HepG2 (cell line): ENCODE measurements around the gene TBC1D22A. TPM values are rescaled to one million over a fixed set of nuclear protein-coding genes. Genes with fewer than 3 reads are reported as not detected.
A peak's percentile ranks its signal among the peaks of the same experiment; 100 is the strongest.

ENCODE experiments used
- FOXO4 ChIP-seq: sonication (generic); formaldehyde crosslinking; conservative IDR thresholded peaks from 2 replicates; pipeline ENCODE4 v1.8.1; 2023; ENCODE audit warnings: missing genetic modification reagents
- GATAD2A ChIP-seq: IDR thresholded peaks from 2 replicates; pipeline ENCODE4 v1.6.1; 2016
- HDAC2 ChIP-seq: sonication (generic); formaldehyde crosslinking; IDR thresholded peaks from 2 replicates; pipeline ENCODE4 v1.4.0; 2020; ENCODE audit warnings: missing genetic modification reagents
- MNT ChIP-seq: fragments of 450-650 bp; IDR thresholded peaks from 2 replicates; pipeline ENCODE4 v1.6.1; 2016
- NFYB ChIP-seq: sonication (generic); formaldehyde crosslinking; IDR thresholded peaks from 2 replicates; pipeline ENCODE4 v1.4.0; 2020; ENCODE audit warnings: missing genetic modification reagents
- NKX3-1 ChIP-seq: sonication (generic); formaldehyde crosslinking; IDR thresholded peaks from 2 replicates; pipeline ENCODE4 v1.5.0; 2020; ENCODE audit warnings: missing genetic modification reagents
- NR0B2 ChIP-seq: sonication (generic); formaldehyde crosslinking; IDR thresholded peaks from 2 replicates; pipeline ENCODE4 v1.4.0; 2020; ENCODE audit warnings: mild to moderate bottlenecking, missing genetic modification reagents
- SIX1 ChIP-seq: sonication (generic); formaldehyde crosslinking; IDR thresholded peaks from 2 replicates; pipeline ENCODE4 v1.4.0; 2020; ENCODE audit warnings: missing genetic modification reagents, borderline replicate concordance
- SNAPC2 ChIP-seq: sonication (generic); formaldehyde crosslinking; IDR thresholded peaks from 2 replicates; pipeline ENCODE4 v1.8.1; 2022; ENCODE audit warnings: mild to moderate bottlenecking, missing genetic modification reagents
- TRIM24 ChIP-seq: sonication (generic); formaldehyde crosslinking; IDR thresholded peaks from 2 replicates; pipeline ENCODE4 v1.8.0; 2022; ENCODE audit warnings: mild to moderate bottlenecking, missing genetic modification reagents
- U2AF2 ChIP-seq: fragments of 200-400 bp; formaldehyde crosslinking; IDR thresholded peaks from 2 replicates; pipeline ENCODE4 v1.6.1; 2017; ENCODE audit warnings: low read depth, mild to moderate bottlenecking, low read length
- USF2 ChIP-seq, 2 experiments: sonication (generic) in 1 of 2; formaldehyde crosslinking in 1 of 2; IDR thresholded peaks; 2 replicates each; pipeline versions ENCODE4 v1.5.1 to v1.6.1; 2011 to 2020; ENCODE audit warnings: borderline replicate concordance in 1 of 2, low read depth in 1 of 2, low read length in 1 of 2, mild to moderate bottlenecking in 1 of 2, missing genetic modification reagents in 1 of 2, moderate library complexity in 1 of 2
- ZMAT3 ChIP-seq: sonication (generic); formaldehyde crosslinking; conservative IDR thresholded peaks from 2 replicates; pipeline ENCODE4 v1.7.0; 2021; ENCODE audit warnings: missing genetic modification reagents
- ZNF253 ChIP-seq: sonication (generic); formaldehyde crosslinking; IDR thresholded peaks from 2 replicates; pipeline ENCODE4 v1.8.0; 2022; ENCODE audit warnings: mild to moderate bottlenecking, missing genetic modification reagents, borderline replicate concordance
- ZNF296 ChIP-seq: sonication (generic); formaldehyde crosslinking; conservative IDR thresholded peaks from 2 replicates; pipeline ENCODE4 v1.5.0; 2020; ENCODE audit warnings: mild to moderate bottlenecking, missing genetic modification reagents
- ZNF331 ChIP-seq: sonication (generic); formaldehyde crosslinking; IDR thresholded peaks from 2 replicates; pipeline ENCODE4 v1.4.0; 2020; ENCODE audit warnings: missing genetic modification reagents
- ZNF446 ChIP-seq: sonication (generic); formaldehyde crosslinking; IDR thresholded peaks from 2 replicates; pipeline ENCODE4 v1.5.0; 2020; ENCODE audit warnings: mild to moderate bottlenecking, missing genetic modification reagents
- ZNF597 ChIP-seq: sonication (generic); formaldehyde crosslinking; IDR thresholded peaks from 2 replicates; pipeline ENCODE4 v1.5.0; 2020; ENCODE audit warnings: missing genetic modification reagents
- ZNF616 ChIP-seq: sonication (generic); formaldehyde crosslinking; IDR thresholded peaks from 2 replicates; pipeline ENCODE4 v1.5.0; 2020; ENCODE audit warnings: low read depth, mild to moderate bottlenecking, missing genetic modification reagents
- ZNF792 ChIP-seq: IDR thresholded peaks from 2 replicates; pipeline ENCODE4 v1.6.1; 2016
- ZUFSP ChIP-seq: sonication (generic); formaldehyde crosslinking; IDR thresholded peaks from 2 replicates; pipeline ENCODE4 v1.9.0; 2021; ENCODE audit warnings: missing genetic modification reagents, mild to moderate bottlenecking, borderline replicate concordance
- polyA plus RNA-seq, 8 experiments: library from polyadenylated mRNA; depleted of rRNA in 3 of 8; stranded (reverse) in 7 of 8; unstranded in 1 of 8; fragments of >200 nt; fragmentation: Illumina TruSeq in 4 of 8; extraction: Trizol in 4 of 8; gene quantifications; 2 replicates each; pipeline versions ENCODE4 v1.2.1 to v1.2.3, GENCODE V29; 2011 to 2016; ENCODE audit warnings: low read depth in 4 of 8, missing spikeins in 1 of 8, mixed read lengths in 1 of 8; ENCODE audit not compliant: insufficient read depth in 1 of 8
- total RNA-seq, 5 experiments: library from RNA; depleted of rRNA; stranded (reverse); fragments of >200 nt; fragmentation: Illumina TruSeq; extraction: Trizol; gene quantifications; 2 replicates each; pipeline ENCODE4 v1.2.3, GENCODE V29; 2016; ENCODE audit warnings: low read depth in 1 of 5

Gene TBC1D22A
- total and polyA plus RNA-seq, 2 of the 13 experiments (the other 11 are each of a cell fraction or from before 2014, with no cell fraction given): 17.3 to 18.0 TPM

GRCh38 chr22:46739094-46739870 lies 23.2 kb upstream of the TBC1D22A start (continued):
- TF ChIP-seq USF2 (IDR thresholded peaks at IDR 0.05; ENCODE audit: low read depth, low read length) (no peak), USF2 (CRISPR knock-in tag; IDR thresholded peaks at IDR 0.05; ENCODE audit: borderline replicate concordance) (no peak), ZNF253 (CRISPR knock-in tag) (no peak), GATAD2A (CRISPR knock-in tag) (peak; percentile 47; the same call in 1 of the 2 replicates), ZNF446 (CRISPR knock-in tag) (no peak), FOXO4 (CRISPR knock-in tag) (0 out of 2 replicates have a peak, but pooled peaks have one; percentile 73), MNT (peak; percentile 71), ZNF331 (CRISPR knock-in tag) (peak; percentile 67; the same call in 1 of the 2 replicates), TRIM24 (CRISPR knock-in tag) (no peak), NR0B2 (CRISPR knock-in tag) (peak; percentile 35; the same call in 1 of the 2 replicates), ZNF597 (CRISPR knock-in tag) (no peak), ZNF792 (CRISPR knock-in tag) (no peak), ZUFSP (CRISPR knock-in tag) (no peak), SNAPC2 (CRISPR knock-in tag) (no peak), NFYB (no peak), SIX1 (CRISPR knock-in tag) (no peak), NKX3-1 (no peak), ZMAT3 (CRISPR knock-in tag) (no peak), U2AF2 (no peak), HDAC2 (CRISPR knock-in tag) (peak; percentile 71; the same call in 1 of the 2 replicates), ZNF296 (CRISPR knock-in tag) (0 out of 2 replicates have a peak, but pooled peaks have one; percentile 47), ZNF616 (CRISPR knock-in tag) (0 out of 2 replicates have a peak, but pooled peaks have one; percentile 42)
